ENCODE results near the gene RIPOR2.

Gene RIPOR2

DNA sequence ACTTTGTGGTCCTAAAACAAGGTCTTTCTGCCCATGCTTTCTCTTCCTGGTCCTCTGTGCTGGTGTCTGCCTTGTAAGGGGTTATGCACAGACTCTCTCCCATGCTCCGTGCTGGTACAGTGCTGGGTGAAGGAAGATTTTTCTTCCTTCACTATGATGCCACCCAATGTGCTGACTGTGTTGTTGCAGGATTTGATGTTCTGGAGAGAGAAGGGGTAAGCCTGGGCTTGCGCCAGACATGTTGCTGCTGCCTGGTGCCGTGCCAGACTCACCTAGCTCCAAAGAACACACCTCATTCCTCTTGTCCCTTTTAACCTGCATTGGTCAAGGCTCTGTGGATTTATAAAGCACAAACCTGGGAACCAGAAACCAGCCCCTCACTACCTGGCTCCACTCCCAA lies 108.6 kb downstream of the RIPOR2 start:
- Histone ChIP-seq H3K4me3 (no peak overlapping the region), H3K9me3 (ENCODE audit: low read depth, low read length) (no peaks in the 10 kb centered on the region), H3K36me3 (ENCODE audit: insufficient read depth, low read length) (no peaks in the 10 kb centered on the region), H3K27ac (no peak overlapping the region), H3K9ac (ENCODE audit: insufficient read length) (no peak overlapping the region)
- DNase-seq (ENCODE audit: low read depth, low spot score), result no peak
- no peak for TF ChIP-seq EZH2 (IDR thresholded peaks at IDR 0.05)
- no peak for TF ChIP-seq FOXP2 (optimal IDR thresholded peaks at IDR 0.05; ENCODE audit: control extremely low read depth, extremely low read length, insufficient read depth)
- TF ChIP-seq POLR2AphosphoS5 (IDR thresholded peaks at IDR 0.05; ENCODE audit: borderline replicate concordance, low read depth, low read length), result no peak

DNA sequence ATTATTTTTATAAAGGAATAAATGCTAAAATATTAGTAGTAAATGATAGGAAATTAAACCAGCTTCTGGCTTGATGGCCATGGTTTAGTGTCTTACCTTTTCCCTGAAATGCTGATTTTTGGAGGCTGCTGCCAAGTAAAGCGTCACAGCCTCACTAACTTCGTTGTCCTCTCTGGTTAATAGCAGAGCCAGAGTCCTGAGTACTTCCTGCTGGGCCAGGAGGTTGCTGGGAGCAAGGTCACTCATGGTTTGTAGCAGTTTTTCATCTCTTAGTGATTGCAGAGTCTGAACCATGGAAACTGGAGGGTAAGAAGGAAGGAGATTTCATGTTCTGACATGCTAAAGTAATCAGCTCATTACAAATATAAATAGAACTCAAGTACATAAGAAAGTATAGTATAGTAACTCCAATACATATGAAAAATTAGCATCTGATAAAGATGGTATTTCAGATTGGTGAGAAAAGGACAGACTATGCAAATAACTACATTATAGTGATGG lies 110.6 kb downstream of the RIPOR2 start:
- TF ChIP-seq POLR2AphosphoS5 (IDR thresholded peaks at IDR 0.05; ENCODE audit: borderline replicate concordance, low read depth, low read length) (no peak), EZH2 (IDR thresholded peaks at IDR 0.05) (no peak), FOXP2 (optimal IDR thresholded peaks at IDR 0.05; ENCODE audit: control extremely low read depth, extremely low read length, insufficient read depth) (no peak)
- no peaks in the 10 kb centered on the region for H3K36me3 ChIP-seq (ENCODE audit: insufficient read depth, low read length)
- H3K4me3 ChIP-seq, result no peak overlapping the region
- H3K9ac ChIP-seq (ENCODE audit: insufficient read length), result no peak overlapping the region
- no peaks in the 10 kb centered on the region for H3K9me3 ChIP-seq (ENCODE audit: low read depth, low read length)
- H3K27ac ChIP-seq, result no peak overlapping the region
- DNase-seq (ENCODE audit: low read depth, low spot score), result no peak

DNA sequence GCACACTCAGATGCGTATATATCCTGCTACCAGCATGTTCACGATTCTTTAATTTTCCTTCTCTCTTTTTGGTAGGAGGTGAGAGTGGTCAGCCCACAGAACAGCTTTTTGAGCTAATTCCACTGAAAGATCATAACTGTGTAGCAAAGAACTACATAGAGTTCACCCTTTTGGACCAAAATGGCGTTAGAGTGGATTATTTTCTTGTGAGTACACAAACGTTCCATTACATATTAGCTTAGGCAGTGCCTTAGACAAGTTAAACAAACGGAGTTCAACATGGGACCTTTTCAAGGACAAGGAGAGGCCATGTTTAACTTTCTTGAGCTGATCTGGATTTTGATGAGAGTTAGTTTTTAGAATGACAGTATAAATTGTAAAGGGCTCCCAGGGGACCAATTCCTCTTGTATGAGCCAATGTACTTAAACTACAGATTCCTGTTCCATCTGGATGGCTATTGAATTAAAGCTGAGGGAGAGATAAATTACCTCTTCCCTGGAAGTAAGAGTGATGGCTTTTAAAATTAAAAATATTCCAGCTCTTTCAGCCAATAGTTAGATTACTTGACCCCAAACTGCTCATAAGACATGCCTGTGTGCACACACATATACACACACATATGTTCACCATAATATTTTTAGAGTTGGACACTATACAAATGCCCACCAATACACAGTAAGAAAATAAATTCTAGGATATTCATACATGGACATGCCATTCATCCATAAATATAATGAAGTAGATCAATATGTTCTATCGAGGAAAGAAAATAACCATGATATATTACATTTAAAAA lies 111.4 kb downstream of the RIPOR2 start:
- Histone ChIP-seq H3K27ac (no peak overlapping the region), H3K36me3 (ENCODE audit: insufficient read depth, low read length) (no peaks in the 10 kb centered on the region), H3K4me3 (no peak overlapping the region), H3K9me3 (ENCODE audit: low read depth, low read length) (no peaks in the 10 kb centered on the region), H3K9ac (ENCODE audit: insufficient read length) (no peak overlapping the region)
- no peak for TF ChIP-seq POLR2AphosphoS5 (IDR thresholded peaks at IDR 0.05; ENCODE audit: borderline replicate concordance, low read depth, low read length)
- no peak for TF ChIP-seq FOXP2 (optimal IDR thresholded peaks at IDR 0.05; ENCODE audit: control extremely low read depth, extremely low read length, insufficient read depth)
- TF ChIP-seq EZH2 (IDR thresholded peaks at IDR 0.05), result no peak
- no peak for DNase-seq (ENCODE audit: low read depth, low spot score)

DNA sequence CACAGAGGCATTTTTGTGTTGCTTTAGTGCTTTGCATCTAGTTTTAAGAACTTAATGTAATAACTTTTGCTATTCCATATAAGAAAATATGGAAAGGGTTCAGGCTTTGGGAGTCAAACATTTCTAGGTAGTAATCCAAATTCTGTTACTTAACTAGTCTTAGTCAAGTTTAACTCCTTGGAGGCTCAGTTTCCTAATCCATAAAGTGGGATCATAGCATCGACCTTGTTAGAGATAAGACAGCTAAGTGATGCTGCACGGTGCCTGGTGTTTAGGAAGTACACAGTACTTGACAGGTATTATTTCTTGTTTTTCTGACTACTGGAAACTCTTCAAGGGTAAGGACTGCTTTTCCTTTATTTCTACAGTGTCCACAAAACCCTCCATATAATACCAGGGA lies 112.6 kb downstream of the RIPOR2 start:
- Histone ChIP-seq H3K9ac (ENCODE audit: insufficient read length) (no peak overlapping the region), H3K4me3 (no peak overlapping the region), H3K36me3 (ENCODE audit: insufficient read depth, low read length) (no peaks in the 10 kb centered on the region), H3K27ac (no peak overlapping the region), H3K9me3 (ENCODE audit: low read depth, low read length) (no peaks in the 10 kb centered on the region)
- DNase-seq (ENCODE audit: low read depth, low spot score), result no peak
- TF ChIP-seq FOXP2 (optimal IDR thresholded peaks at IDR 0.05; ENCODE audit: control extremely low read depth, extremely low read length, insufficient read depth), result no peak
- no peak for TF ChIP-seq POLR2AphosphoS5 (IDR thresholded peaks at IDR 0.05; ENCODE audit: borderline replicate concordance, low read depth, low read length)
- TF ChIP-seq EZH2 (IDR thresholded peaks at IDR 0.05), result no peak

DNA sequence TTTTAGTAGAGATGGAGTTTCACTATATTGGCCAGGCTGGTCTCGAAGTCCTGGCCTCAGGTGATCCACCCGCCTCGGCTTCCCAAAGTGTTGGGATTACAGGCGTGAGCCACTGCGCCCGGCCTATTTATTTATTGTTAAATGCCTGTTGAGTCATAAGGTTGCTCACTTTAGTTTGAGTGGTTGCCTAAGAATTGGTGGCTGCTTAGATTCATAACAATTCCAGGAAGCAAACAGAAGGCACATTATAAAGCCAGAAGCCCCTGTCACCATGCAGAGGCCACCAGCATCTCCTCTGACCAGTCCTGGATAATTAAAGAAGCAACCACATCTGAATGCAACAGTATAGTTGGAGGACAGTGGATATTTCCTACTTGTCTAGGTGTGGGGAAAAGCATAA lies 113.1 kb downstream of the RIPOR2 start:
- Histone ChIP-seq H3K9ac (ENCODE audit: insufficient read length) (no peak overlapping the region), H3K36me3 (ENCODE audit: insufficient read depth, low read length) (no peaks in the 10 kb centered on the region), H3K27ac (no peak overlapping the region), H3K4me3 (no peak overlapping the region), H3K9me3 (ENCODE audit: low read depth, low read length) (no peaks in the 10 kb centered on the region)
- no peak for DNase-seq (ENCODE audit: low read depth, low spot score)
- no peak for TF ChIP-seq FOXP2 (optimal IDR thresholded peaks at IDR 0.05; ENCODE audit: control extremely low read depth, extremely low read length, insufficient read depth)
- TF ChIP-seq EZH2 (IDR thresholded peaks at IDR 0.05), result no peak
- TF ChIP-seq POLR2AphosphoS5 (IDR thresholded peaks at IDR 0.05; ENCODE audit: borderline replicate concordance, low read depth, low read length), result no peak

DNA sequence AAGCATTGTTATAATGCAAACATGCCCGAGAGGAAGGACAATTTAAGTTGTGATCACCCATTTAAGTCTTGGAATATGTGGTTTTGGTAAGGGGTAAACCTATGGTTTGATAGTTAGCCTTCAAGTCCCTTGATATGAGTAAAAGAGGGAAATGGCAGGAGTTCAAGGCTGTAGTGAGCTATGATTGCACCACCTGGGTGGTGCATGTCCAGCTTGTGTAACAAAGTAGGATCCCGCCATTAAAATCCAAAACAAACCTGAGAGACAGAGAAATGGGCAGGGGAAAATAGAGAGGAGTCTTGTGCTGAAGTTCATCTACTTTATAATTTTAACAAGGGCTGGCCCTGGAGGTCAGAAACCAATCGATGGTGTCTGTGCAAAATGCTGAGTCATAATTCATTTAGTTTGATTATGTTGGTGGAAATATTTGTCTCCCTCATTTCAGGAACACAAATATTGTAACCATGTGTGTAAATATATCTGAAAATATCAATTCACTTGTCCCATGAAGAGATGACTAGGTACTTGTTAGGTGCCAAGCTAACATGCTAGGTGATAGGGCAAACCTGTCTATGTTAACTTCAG lies 113.8 kb downstream of the RIPOR2 start:
- DNase-seq (ENCODE audit: low read depth, low spot score), result no peak

DNA sequence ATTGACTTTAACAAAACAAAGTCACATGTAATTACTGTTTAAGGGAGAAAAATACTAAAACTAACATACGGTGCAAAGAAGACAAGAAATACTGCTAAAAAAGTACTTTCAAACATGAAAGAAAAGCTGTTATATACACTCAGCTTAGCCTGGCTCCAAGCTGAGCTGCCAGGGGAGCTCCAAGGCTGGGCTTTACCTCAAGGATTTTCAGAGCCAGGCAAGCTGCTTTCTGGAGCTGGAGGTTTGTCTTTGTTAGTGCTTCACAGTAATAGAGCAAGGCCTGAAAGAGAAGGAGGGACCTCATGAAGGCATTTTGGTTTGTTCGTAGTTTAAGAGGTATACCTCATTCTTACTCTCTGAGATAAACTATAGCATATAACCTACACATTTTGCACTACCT lies 117.4 kb downstream of the RIPOR2 start:
- Histone ChIP-seq H3K27ac (no peak overlapping the region), H3K4me3 (no peak overlapping the region), H3K9ac (ENCODE audit: insufficient read length) (no peak overlapping the region), H3K36me3 (ENCODE audit: insufficient read depth, low read length) (no peaks in the 10 kb centered on the region), H3K9me3 (ENCODE audit: low read depth, low read length) (no peaks in the 10 kb centered on the region)
- no peak for TF ChIP-seq FOXP2 (optimal IDR thresholded peaks at IDR 0.05; ENCODE audit: control extremely low read depth, extremely low read length, insufficient read depth)
- no peak for DNase-seq (ENCODE audit: low read depth, low spot score)

More for the DNA sequence above, 113.8 kb downstream of the RIPOR2 start:
- no peak overlapping the region for H3K4me3 ChIP-seq
- no peaks in the 10 kb centered on the region for H3K36me3 ChIP-seq (ENCODE audit: insufficient read depth, low read length)
- H3K27ac ChIP-seq, result no peak overlapping the region
- no peak for TF ChIP-seq EZH2 (IDR thresholded peaks at IDR 0.05)
- TF ChIP-seq FOXP2 (optimal IDR thresholded peaks at IDR 0.05; ENCODE audit: control extremely low read depth, extremely low read length, insufficient read depth), result no peak
- TF ChIP-seq POLR2AphosphoS5 (IDR thresholded peaks at IDR 0.05; ENCODE audit: borderline replicate concordance, low read depth, low read length), result no peak
- no peak overlapping the region for H3K9ac ChIP-seq (ENCODE audit: insufficient read length)
- no peaks in the 10 kb centered on the region for H3K9me3 ChIP-seq (ENCODE audit: low read depth, low read length)

DNA sequence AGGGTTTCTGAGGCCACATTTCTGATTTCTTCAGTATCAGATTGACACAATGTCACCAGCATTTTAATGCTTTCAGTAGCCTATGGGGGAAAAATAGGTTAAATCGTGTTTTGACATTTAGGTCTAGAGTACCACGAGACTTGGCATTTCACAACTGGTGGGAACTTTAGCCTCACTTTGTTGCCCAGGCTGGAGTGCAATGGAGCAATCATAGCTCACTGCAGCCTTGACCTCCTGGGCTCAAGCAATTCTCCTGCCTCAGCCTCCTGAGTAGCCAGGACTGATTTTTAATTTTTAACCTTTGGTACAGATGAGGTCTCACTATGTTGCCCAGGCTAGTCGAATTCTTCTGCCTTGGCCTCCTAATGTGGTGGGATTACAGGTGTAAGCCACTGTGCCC lies 126.0 kb downstream of the RIPOR2 start:
- Histone ChIP-seq H3K4me3 (no peak overlapping the region), H3K27ac (no peak overlapping the region), H3K9ac (ENCODE audit: insufficient read length) (no peak overlapping the region), H3K9me3 (ENCODE audit: low read depth, low read length) (no peaks in the 10 kb centered on the region), H3K36me3 (ENCODE audit: insufficient read depth, low read length) (no peaks in the 10 kb centered on the region)
- no peak for TF ChIP-seq POLR2AphosphoS5 (IDR thresholded peaks at IDR 0.05; ENCODE audit: borderline replicate concordance, low read depth, low read length)
- no peak for TF ChIP-seq FOXP2 (optimal IDR thresholded peaks at IDR 0.05; ENCODE audit: control extremely low read depth, extremely low read length, insufficient read depth)
- TF ChIP-seq EZH2 (IDR thresholded peaks at IDR 0.05), result no peak
- DNase-seq (ENCODE audit: low read depth, low spot score), result no peak
